ENCODE results near the gene PLXNA2.

The PLXNA2 gene

DNA sequence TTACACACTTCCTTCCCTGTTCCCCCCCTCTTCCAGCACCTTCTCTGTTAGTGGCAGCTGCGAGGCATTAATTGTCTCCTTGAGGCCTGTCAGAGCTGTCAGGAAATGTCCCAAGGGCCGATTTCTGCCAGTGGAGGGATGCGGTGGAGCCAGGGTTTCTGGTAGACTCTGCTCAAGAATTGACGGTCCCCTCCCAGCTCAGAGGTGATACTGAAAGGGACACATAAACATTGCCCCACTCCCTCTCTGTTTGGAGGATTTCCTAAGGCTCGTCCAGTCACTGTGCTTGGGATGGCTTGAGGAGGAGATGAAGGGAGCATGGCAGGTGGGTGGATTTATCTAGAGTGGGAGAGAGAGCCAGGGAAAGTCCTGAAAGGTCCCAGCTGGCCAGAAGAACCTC is 271.8 kb downstream of the PLXNA2 start:
- Mint-ChIP-seq H3K27me3 (ENCODE audit: low read depth) (peaks cover 38% of the 10 kb centered on the region), H3K9me3 (no peaks in the 10 kb centered on the region), H3K4me1 (ENCODE audit: low read depth) (no peaks in the 10 kb centered on the region), H3K4me3 (no peak overlapping the region), H3K36me3 (ENCODE audit: low read depth) (no peaks in the 10 kb centered on the region), H3K27ac (no peak overlapping the region)
- DNase-seq (ENCODE audit: low spot score): no peak
